GM23338 (cell line): Measurements from ENCODE around the gene MAD1L1. TPM values are rescaled to one million over a fixed set of nuclear protein-coding genes. Genes with fewer than 3 reads are reported as not detected.

Source experiments
- ATAC-seq: fragments of 200-7000 bp; cut with Tn5 transposase; 3 replicates; pipeline ENCODE4 v1.9.1; 2020
- DNase-seq: peaks from one replicate; pipeline ENCODE4 v3.0.0-alpha.2; 2015; ENCODE audit warnings: low spot score
- H2AFZ ChIP-seq: fragments of 200-600 bp; sonication (generic); 2 replicates; pipeline ENCODE4 v1.8.0; 2016; ENCODE audit warnings: antibody characterized with exemption, mild to moderate bottlenecking, moderate library complexity
- H3F3A ChIP-seq: fragments of 200-600 bp; sonication (generic); replicated peaks from 2 replicates; pipeline ENCODE4 v1.8.0; 2017; ENCODE audit warnings: antibody characterized with exemption, mixed run types, low read depth
- H3K27ac ChIP-seq: fragments of 200-600 bp; sonication (generic); 2 replicates; pipeline ENCODE4 v1.6.1; 2016; ENCODE audit warnings: low read depth
- H3K27me3 ChIP-seq: fragments of 200-600 bp; sonication (generic); 2 replicates; pipeline ENCODE4 v1.8.0; 2016; ENCODE audit warnings: mild to moderate bottlenecking, mixed run types, moderate library complexity; ENCODE audit not compliant: insufficient read depth
- H3K36me3 ChIP-seq: fragments of 200-600 bp; sonication (generic); 2 replicates; pipeline ENCODE4 v1.8.0; 2016; ENCODE audit warnings: mild to moderate bottlenecking; ENCODE audit not compliant: insufficient read depth
- H3K4me1 ChIP-seq: fragments of 200-600 bp; sonication (generic); 2 replicates; pipeline ENCODE4 v1.8.0; 2016; ENCODE audit warnings: mild to moderate bottlenecking, moderate library complexity; ENCODE audit not compliant: insufficient read depth
- H3K4me2 ChIP-seq: fragments of 200-600 bp; sonication (generic); 2 replicates; pipeline ENCODE4 v1.7.1; 2017; ENCODE audit warnings: mixed run types
- H3K4me3 ChIP-seq: fragments of 200-600 bp; sonication (generic); 2 replicates; pipeline ENCODE4 v1.6.1; 2016; ENCODE audit warnings: mixed run types
- H3K79me2 ChIP-seq: fragments of 200-600 bp; sonication (generic); replicated peaks from 2 replicates; pipeline ENCODE4 v1.8.0; 2017; ENCODE audit warnings: mild to moderate bottlenecking; ENCODE audit not compliant: insufficient read depth
- H3K9me2 ChIP-seq: fragments of 200-600 bp; sonication (generic); 2 replicates; pipeline ENCODE4 v1.8.0; 2017; ENCODE audit not compliant: insufficient read depth
- H4K20me1 ChIP-seq: fragments of 200-600 bp; sonication (generic); replicated peaks from 2 replicates; pipeline ENCODE4 v1.8.0; 2017; ENCODE audit warnings: mild to moderate bottlenecking; ENCODE audit not compliant: insufficient read depth
- H3K27ac Mint-ChIP-seq: 2 replicates; pipeline ENCODE4 v1.8.0; 2020; ENCODE audit warnings: inconsistent platforms, mild to moderate bottlenecking, moderate library complexity, mixed read lengths
- H3K27me3 Mint-ChIP-seq: 3 replicates; pipeline ENCODE4 v1.8.0; 2022; ENCODE audit warnings: low read depth, mild to moderate bottlenecking, moderate library complexity, mixed read lengths, inconsistent platforms; ENCODE audit not compliant: insufficient read depth, poor library complexity
- H3K36me3 Mint-ChIP-seq: 3 replicates; pipeline ENCODE4 v1.8.0; 2021; ENCODE audit warnings: low read depth, mild to moderate bottlenecking, inconsistent platforms, moderate library complexity, mixed read lengths
- H3K4me1 Mint-ChIP-seq: 3 replicates; pipeline ENCODE4 v1.8.0; 2020; ENCODE audit warnings: mild to moderate bottlenecking, inconsistent platforms, mixed read lengths
- H3K4me3 Mint-ChIP-seq: 3 replicates; pipeline ENCODE4 v1.8.0; 2021; ENCODE audit warnings: moderate library complexity, mild to moderate bottlenecking, inconsistent platforms, mixed read lengths
- H3K9me3 Mint-ChIP-seq: 3 replicates; pipeline ENCODE4 v1.8.0; 2020; ENCODE audit warnings: moderate library complexity, mild to moderate bottlenecking, inconsistent platforms, mixed read lengths
- EZH2 ChIP-seq: fragments of 200-600 bp; sonication (generic); IDR thresholded peaks from one replicate; pipeline ENCODE4 v1.8.0; 2017; ENCODE audit warnings: antibody characterized with exemption, mild to moderate bottlenecking, low read depth; ENCODE audit not compliant: unreplicated experiment
- EZH2phosphoT487 ChIP-seq: fragments of 200-600 bp; sonication (generic); IDR thresholded peaks from one replicate; pipeline ENCODE4 v1.8.1; 2018; ENCODE audit warnings: antibody characterized with exemption; ENCODE audit not compliant: unreplicated experiment
- POLR2AphosphoS5 ChIP-seq: IDR thresholded peaks from 2 replicates; pipeline ENCODE4 v1.6.1; 2016; ENCODE audit warnings: antibody characterized with exemption, low read depth
- STAT1 ChIP-seq: IDR thresholded peaks from one replicate; pipeline ENCODE4 v1.6.1; 2016; ENCODE audit warnings: antibody characterized with exemption; ENCODE audit not compliant: unreplicated experiment
- ZNF114 ChIP-seq: fragments of 250-450 bp; sonication (Bioruptor Pico); IDR thresholded peaks from 2 replicates; pipeline ENCODE4 v1.5.0; 2020; ENCODE audit warnings: mild to moderate bottlenecking, moderate library complexity
- ZNF331 ChIP-seq: fragments of 250-450 bp; sonication (Bioruptor Pico); IDR thresholded peaks from 2 replicates; pipeline ENCODE4 v1.5.0; 2020; ENCODE audit warnings: low read depth, mild to moderate bottlenecking, moderate library complexity
- polyA plus RNA-seq: library from polyadenylated mRNA; unstranded; fragments of >200 nt; fragmentation: Nextera tagmentation; extraction: Ambion mirVana; gene quantifications from 2 replicates; pipeline ENCODE4 v1.2.1, GENCODE V29; 2016
- total RNA-seq: library from RNA; depleted of rRNA; stranded (reverse); fragments of >200 nt; shearing (Covaris generic); gene quantifications from 2 replicates; pipeline ENCODE4 v1.2.3, GENCODE V29; 2014
- TF ChIP-seq, protein P1 (sequence below): IDR thresholded peaks from 2 replicates; pipeline ENCODE4 v1.6.1; 2016; ENCODE audit warnings: antibody characterized with exemption
- TF ChIP-seq, protein P2 (sequence below), 2 experiments: fragments of 200-600 bp in 1 of 2; sonication (generic) in 1 of 2; conservative IDR thresholded peaks; 2 replicates each; pipeline versions ENCODE4 v1.5.1 to v1.6.1; 2016 to 2017; ENCODE audit warnings: antibody characterized with exemption in 2 of 2, low read depth in 2 of 2, mild to moderate bottlenecking in 2 of 2, moderate library complexity in 1 of 2

MAD1L1 gene
- total and polyA plus RNA-seq, 2 experiments from 2014 or later: 40.3 to 59.3 TPM

DNA sequence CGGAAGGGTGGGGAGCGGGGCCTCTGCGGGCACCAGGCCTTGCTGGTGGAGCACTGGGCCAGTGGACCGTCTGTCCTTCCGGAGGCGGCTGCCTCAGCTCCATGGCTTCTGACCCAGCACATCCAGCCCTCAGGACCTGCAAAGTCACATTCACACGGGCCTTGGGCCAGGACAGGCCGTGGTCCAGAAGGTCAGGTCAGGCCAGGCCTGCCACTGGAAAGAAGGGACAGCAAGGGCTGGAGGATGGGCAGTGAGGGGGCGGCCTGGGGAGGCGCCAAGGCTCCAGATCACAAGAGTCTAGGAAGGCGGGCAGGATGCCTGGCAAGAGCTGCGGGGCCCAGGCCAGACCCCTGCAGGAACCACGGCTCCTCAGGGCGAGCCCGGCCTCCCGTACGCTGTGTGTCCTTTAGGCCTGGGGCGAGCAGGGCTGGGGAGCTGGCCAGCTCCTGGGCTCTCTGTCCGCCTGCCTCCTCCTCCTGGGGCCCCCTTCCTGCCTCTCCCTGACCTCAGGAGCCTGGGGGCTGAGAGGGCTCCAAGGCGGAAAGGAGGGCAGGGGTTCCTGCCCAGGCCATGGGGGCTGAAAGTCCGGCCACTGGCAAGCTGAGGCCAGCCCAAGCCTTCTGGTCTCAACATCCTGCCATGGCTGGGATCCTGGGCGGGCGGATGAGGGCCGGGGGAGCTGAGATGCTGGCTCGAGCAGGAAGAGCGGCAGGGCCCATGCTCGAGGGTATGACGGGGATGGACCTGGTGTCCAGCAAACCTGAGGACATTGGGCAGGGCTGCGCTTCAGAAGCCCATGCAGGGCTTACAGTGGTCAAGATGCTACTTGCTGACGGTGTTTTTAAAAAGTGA is 336.9 kb downstream of the MAD1L1 start (continued):
- TF ChIP-seq EZH2phosphoT487: no peak
- TF ChIP-seq, protein P1, sequence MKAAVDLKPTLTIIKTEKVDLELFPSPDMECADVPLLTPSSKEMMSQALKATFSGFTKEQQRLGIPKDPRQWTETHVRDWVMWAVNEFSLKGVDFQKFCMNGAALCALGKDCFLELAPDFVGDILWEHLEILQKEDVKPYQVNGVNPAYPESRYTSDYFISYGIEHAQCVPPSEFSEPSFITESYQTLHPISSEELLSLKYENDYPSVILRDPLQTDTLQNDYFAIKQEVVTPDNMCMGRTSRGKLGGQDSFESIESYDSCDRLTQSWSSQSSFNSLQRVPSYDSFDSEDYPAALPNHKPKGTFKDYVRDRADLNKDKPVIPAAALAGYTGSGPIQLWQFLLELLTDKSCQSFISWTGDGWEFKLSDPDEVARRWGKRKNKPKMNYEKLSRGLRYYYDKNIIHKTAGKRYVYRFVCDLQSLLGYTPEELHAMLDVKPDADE: no peak
- TF ChIP-seq ZNF114: no peak
- TF ChIP-seq EZH2: no peak
- no peak for TF ChIP-seq STAT1
- no peak for TF ChIP-seq ZNF331 (CRISPR knock-in tag)
- no peak for TF ChIP-seq POLR2AphosphoS5

DNA sequence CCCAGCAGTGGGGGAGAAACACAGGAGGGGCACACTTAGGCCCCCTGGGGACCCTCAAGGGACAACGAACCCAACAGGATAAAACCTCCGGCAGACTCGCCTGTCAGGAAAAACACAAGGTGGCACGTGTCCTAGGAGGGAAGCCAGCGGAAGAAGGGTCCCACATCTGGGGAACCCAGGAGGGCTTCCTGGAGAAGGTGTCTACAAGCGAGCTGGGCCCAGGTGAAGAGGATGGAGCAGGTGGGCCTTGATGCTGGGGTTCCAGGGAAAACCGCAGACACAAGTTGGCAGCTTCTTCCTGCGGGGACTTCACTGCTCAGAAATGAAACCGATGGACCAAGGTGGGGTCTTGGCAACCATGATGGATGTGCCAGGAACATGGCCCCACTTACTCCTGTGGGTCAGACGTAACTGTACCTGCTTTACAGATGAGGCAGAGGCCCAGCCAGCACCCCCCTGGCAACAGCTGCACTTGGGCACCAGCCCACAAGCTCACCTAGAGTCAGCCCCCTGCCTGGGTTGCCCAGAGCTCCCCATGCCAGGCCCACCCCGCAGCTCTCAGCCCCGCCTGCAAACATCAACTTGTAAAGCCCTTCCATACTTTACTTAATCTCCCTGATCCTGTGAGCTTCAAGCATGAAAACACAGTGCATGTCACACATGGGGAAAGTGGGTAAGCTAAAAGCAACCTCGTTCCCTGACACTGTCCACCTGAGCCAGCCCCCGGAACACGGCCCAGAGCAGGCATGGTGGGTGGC is 337.7 kb downstream of the MAD1L1 start:
- Mint-ChIP-seq H3K9me3 (no peaks in the 10 kb centered on the region), H3K4me3 (no peak overlapping the region), H3K36me3 (peaks cover 5% of the 10 kb centered on the region; the same call in 1 of the 3 replicates), H3K27me3 (peaks cover 6% of the 10 kb centered on the region), H3K4me1 (no peaks in the 10 kb centered on the region; the same call in 1 of the 3 replicates), H3K27ac (no peak overlapping the region)
- Histone ChIP-seq H3K4me1 (no peaks in the 10 kb centered on the region), H3K27ac (no peak overlapping the region), H3K4me2 (no peak overlapping the region), H3K9me2 (no peaks in the 10 kb centered on the region), H3K36me3 (no peaks in the 10 kb centered on the region), H4K20me1 (no peaks in the 10 kb centered on the region), H2AFZ (no peak overlapping the region), H3K27me3 (no peaks in the 10 kb centered on the region), H3F3A (no peaks in the 10 kb centered on the region), H3K4me3 (no peak overlapping the region), H3K79me2 (no peaks in the 10 kb centered on the region)
- TF ChIP-seq, protein P2, sequence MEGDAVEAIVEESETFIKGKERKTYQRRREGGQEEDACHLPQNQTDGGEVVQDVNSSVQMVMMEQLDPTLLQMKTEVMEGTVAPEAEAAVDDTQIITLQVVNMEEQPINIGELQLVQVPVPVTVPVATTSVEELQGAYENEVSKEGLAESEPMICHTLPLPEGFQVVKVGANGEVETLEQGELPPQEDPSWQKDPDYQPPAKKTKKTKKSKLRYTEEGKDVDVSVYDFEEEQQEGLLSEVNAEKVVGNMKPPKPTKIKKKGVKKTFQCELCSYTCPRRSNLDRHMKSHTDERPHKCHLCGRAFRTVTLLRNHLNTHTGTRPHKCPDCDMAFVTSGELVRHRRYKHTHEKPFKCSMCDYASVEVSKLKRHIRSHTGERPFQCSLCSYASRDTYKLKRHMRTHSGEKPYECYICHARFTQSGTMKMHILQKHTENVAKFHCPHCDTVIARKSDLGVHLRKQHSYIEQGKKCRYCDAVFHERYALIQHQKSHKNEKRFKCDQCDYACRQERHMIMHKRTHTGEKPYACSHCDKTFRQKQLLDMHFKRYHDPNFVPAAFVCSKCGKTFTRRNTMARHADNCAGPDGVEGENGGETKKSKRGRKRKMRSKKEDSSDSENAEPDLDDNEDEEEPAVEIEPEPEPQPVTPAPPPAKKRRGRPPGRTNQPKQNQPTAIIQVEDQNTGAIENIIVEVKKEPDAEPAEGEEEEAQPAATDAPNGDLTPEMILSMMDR (conservative IDR thresholded peaks at IDR 0.05; ENCODE audit: low read depth in 2 of 2): no peak
- no peak for TF ChIP-seq STAT1
- TF ChIP-seq, protein P1: no peak
- DNase-seq (no peak), ATAC-seq (no peak)
